Measurements from ENCODE around the gene SNRPA. TPM values are rescaled to one million over a fixed set of nuclear protein-coding genes. Genes with fewer than 3 reads are reported as not detected.

Gene SNRPA
- total and polyA plus RNA-seq, 2 of the 13 experiments (the other 11 are each of a cell fraction or from before 2014, with no cell fraction given) = 59.6 to 162 TPM

GRCh38 chr19:40798683-40799557 is 47.9 kb downstream of the SNRPA start, which contains the start of gene EGLN2 (continued):
- TF ChIP-seq TERF1 (CRISPR knock-in tag; IDR thresholded peaks at IDR 0.05) (no peak), ZNF281 (CRISPR knock-in tag; IDR thresholded peaks at IDR 0.05; ENCODE audit: borderline replicate concordance) (0 out of 2 replicates have a peak, but pooled peaks have one; percentile 3), DNMT3B (CRISPR knock-in tag; conservative IDR thresholded peaks at IDR 0.05) (no peak), ZNF562 (CRISPR knock-in tag; IDR thresholded peaks at IDR 0.05; ENCODE audit: borderline replicate concordance) (no peak), ATF4 (CRISPR knock-in tag; IDR thresholded peaks at IDR 0.05) (peak in 1 of 2 experiments; percentile 32; a peak in 1 of 4 replicates), PAXIP1 (CRISPR knock-in tag; conservative IDR thresholded peaks at IDR 0.05) (peak; percentile 12; the same call in 1 of the 2 replicates), FOXK2 (IDR thresholded peaks at IDR 0.05) (peak; percentile 22; the same call in 1 of the 2 replicates), CREB1 (IDR thresholded peaks at IDR 0.05) (peak; percentile 45; the same call in 1 of the 2 replicates), CREB1 (CRISPR knock-in tag; IDR thresholded peaks at IDR 0.05) (no peak; the same call in 1 of the 2 replicates), PHF20 (CRISPR knock-in tag; IDR thresholded peaks at IDR 0.05) (peak; percentile 31; the same call in 1 of the 2 replicates), CEBPB (IDR thresholded peaks at IDR 0.05; ENCODE audit: borderline replicate concordance, low read depth, low read length) (peak; percentile 36; the same call in 1 of the 2 replicates), HMG20B (CRISPR knock-in tag; conservative IDR thresholded peaks at IDR 0.05) (no peak), RXRB (CRISPR knock-in tag; IDR thresholded peaks at IDR 0.05; ENCODE audit: borderline replicate concordance) (no peak), PRMT3 (CRISPR knock-in tag; IDR thresholded peaks at IDR 0.05; ENCODE audit: borderline replicate concordance, low read depth) (no peak), MNT (IDR thresholded peaks at IDR 0.05) (peak; percentile 81), ZNF788 (CRISPR knock-in tag; IDR thresholded peaks at IDR 0.05; ENCODE audit: borderline replicate concordance) (peak; percentile 52; the same call in 1 of the 2 replicates), HNF4G (IDR thresholded peaks at IDR 0.05; ENCODE audit: borderline replicate concordance, low read depth, low read length) (peak; percentile 2; the same call in 1 of the 2 replicates), HNF4G (CRISPR knock-in tag; IDR thresholded peaks at IDR 0.05; ENCODE audit: borderline replicate concordance, low read depth) (no peak)

Data from HepG2 (cell line).